Hippocampal formation (tissue), 2 donors: ENCODE measurements around the gene ESRRB.
"Not testable (repeated sequence)": the region's sequence is repeated elsewhere in the genome, so short reads cannot be mapped to it uniquely, and the experiment has no call there.

ENCODE experiments used
- DNase-seq, 2 donors: peaks; one replicate each; lab custom pipeline; 2025; lab: John Stamatoyannopoulos, UW

Gene ESRRB

GRCh38 chr14:76497550-76498462, 121.9 kb downstream of the ESRRB start:
- DNase-seq: no peak

GRCh38 chr14:76498463-76498935, 122.6 kb downstream of the ESRRB start:
- no peak for DNase-seq

DNA sequence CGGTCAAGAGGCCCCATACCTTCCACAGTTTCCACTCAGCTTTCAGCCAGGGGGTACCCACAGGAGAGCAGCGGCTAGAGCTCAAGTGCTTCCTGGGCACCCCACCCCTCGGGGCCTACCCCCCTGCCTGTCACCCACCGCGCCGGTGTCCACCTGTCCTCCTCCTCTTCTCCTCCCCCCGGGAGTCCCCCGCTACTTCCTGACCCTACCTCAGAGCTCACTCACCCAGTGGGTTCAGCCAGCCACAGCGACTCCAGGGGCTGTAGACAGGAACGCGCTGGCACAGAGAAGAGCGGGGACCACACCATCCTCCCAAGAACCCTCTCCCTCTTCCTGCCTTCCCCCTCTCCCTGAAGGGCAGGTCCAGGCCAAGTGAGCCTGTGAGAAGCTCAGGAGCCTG, 123.0 kb downstream of the ESRRB start:
- no peak for DNase-seq

DNA sequence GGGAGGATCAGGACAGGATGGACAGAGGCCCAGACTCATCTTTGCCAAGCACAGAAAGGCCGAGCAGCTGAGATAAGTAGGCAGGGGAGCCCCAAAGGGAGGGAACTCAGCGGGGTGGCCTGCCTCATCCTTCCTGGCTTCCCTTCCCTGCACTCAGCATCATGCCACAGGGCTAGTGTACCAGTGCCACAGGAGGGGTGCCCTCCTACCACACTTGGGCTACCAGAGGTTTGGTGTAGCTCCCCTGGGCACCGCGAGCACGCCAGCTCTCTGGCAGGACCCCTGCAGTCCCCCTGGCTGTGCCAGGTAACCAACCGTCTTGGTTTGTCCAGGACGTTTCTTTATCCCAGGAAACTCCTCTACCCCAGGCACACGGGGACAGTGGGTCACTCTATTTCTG, 123.5 kb downstream of the ESRRB start:
- DNase-seq: no peak

GRCh38 chr14:76500011-76500410, 124.1 kb downstream of the ESRRB start:
- no peak for DNase-seq

DNA sequence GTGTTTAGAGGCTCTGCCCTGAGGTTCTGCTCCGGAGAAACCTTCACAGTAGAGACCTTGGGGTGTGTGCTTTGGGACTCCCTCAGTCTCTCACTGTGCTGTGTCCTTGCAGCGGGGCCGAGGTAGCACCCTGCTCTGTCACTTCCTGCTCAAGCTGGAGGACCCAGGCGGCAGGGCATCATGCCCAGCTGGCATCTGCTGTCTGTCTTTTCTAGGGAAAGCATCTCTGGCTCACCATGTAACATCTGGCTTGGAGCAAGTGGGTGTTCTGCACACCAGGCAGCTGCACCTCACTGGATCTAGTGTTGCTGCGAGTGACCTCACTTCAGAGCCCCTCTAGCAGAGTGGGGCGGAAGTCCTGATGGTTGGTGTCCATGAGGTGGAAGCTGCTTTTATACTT, 124.5 kb downstream of the ESRRB start:
- no peak for DNase-seq

GRCh38 chr14:76501156-76501720, 125.3 kb downstream of the ESRRB start:
- DNase-seq: no peak

DNA sequence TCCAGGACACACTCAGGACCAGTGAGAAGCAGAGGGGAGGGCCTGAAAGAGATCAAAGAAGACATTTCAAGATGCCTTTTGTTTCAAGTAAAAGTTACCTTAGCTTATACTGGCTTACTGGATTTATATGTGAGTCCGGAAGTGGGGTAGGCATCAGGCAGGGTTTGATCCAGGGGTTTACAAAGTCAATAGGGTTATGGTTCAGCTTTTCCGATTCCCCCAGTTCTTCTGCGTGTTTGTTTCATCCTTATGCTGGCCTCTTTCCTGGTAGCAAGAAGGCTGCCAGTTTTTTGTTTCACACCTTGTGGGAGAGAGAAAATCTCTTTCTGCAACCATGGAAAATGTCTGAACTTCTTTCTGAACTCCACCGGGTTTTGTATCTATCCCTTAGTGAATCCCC, 126.3 kb downstream of the ESRRB start:
- no peak for DNase-seq

GRCh38 chr14:76502638-76503037, 126.7 kb downstream of the ESRRB start:
- no peak for DNase-seq

- DNase-seq: no peak
These were observed 133.4 kb downstream of the ESRRB start for GRCh38 chr14:76509311-76509710.

GRCh38 chr14:76510181-76510580, 134.2 kb downstream of the ESRRB start:
- DNase-seq: no peak

DNA sequence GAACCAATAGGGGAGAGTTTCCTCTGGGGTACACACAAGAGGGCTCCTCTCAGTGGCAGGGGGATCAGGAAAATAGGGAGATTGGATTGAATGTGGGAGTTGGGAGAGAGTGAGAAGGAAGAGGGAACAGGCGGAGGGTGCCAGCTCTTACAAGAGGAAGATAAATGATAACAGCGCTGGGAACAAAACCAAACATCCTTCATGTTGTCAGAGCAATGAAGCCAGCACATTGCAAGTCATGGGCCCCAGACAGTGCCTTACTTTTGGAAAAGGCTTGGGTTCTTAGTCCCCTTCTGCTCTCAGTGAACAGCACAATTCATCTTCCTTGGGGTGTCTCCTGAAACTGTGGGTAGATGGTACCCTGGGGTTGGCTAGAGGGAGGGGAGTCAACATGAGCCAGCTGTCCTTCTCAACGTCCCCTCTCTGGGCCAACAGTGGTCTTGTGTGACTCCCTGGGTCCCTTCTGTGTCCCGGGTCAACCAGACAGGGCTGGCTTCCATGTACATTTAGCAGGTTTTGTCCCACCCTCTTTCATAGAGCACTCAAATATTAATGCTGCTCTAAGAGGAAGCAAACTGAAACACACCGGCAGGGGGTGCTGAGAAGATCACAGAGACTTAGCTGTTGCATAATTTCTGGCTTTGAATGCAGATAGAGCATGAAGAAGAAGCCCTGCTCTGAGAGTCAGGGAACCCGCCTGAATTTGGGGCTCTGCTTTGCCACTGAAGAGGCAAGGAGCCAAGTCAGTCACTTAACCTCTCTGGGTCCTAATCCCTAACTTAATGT, 138.5 kb downstream of the ESRRB start:
- DNase-seq: no peak

DNA sequence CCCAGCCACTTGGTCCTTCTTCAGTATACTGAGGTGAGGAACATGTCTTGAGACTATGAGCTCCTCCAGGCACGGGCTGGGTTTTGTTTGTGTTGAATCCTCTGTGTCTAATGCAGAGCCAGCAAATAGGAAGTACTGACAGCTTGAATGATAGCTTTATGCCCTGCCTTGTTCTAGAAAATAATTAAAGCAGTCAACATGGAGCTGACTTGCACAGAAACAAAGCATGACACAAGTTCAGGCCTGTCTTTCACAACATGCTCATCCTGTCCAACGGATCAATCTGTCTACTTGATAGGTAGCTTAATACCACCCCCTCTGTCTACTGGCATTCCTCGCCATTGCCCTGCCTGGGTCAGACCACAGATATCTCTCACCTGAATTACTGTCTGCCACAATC, 140.9 kb downstream of the ESRRB start:
- DNase-seq: no peak

DNA sequence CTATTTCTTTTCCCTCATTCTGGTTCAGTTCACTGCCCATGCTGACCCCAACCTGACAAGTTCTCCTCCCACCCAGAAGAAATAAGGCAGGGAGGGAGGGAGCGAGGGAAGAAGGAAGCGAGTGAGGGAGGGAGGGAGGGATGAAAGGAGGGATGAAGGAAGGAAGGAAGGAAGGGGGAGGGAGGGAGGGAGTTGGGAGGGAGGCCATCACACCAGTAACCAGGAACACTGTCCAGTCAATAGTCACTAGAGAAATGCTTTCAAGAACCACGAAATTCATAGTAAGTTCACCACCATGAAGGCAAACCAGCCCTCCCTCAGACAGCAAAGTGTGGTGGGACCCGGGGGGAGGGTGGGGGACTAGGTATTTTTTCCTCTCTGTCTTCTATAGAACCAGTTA, 142.4 kb downstream of the ESRRB start:
- no peak for DNase-seq

DNA sequence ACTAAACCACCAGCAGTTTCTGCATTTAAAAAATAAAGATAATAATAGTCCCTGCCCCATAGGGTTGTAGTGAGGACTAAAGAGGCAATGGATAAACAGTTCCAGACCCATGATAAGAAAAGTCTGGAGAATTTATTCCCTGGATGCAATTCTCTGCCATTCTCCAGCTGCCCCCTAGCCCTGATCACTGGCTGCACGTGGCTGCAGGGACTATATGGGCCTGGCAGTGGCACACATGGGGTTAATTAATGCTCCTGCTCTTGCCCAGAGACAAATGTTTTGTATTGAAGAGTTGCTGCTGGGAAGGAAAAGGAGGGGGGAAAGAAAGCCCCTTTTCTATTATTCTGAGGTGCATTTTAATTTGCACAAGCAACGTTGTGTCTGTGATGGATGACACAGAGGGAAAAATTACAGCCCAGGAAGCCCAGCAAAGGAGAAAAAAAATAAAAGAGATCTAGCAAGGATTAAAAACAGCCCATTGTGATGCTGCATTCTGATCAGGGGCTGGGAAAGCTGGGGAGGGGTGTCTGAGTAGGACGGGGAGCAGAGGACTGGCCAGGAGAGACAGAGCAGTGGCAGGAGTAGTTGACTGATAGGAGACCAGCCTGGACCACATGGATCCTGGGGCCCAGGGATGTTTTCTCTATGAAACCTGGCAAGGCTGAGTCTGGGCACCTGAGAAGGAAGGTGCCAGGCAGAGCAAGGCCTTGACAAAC, 149.3 kb downstream of the ESRRB start:
- no peak for DNase-seq

DNA sequence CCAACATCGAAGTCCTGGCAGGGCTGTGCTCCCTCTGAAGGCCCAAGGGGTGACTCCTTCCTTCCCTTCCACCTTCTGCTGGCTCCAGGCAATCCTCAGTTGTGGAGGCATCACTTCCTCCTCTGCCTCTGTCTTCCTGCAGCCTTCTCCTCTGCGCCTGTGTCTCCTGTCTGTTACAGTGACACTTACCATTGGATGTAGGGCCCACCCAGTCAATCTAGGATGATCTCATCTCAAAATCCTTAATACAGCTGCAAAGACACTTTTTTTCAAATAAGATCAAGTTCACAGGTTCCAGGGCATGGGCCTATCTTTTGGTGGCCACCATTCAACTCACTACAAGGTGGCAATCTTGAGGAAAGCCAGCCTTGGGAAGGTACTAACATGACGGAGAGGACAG, 155.1 kb downstream of the ESRRB start:
- DNase-seq: no peak

DNA sequence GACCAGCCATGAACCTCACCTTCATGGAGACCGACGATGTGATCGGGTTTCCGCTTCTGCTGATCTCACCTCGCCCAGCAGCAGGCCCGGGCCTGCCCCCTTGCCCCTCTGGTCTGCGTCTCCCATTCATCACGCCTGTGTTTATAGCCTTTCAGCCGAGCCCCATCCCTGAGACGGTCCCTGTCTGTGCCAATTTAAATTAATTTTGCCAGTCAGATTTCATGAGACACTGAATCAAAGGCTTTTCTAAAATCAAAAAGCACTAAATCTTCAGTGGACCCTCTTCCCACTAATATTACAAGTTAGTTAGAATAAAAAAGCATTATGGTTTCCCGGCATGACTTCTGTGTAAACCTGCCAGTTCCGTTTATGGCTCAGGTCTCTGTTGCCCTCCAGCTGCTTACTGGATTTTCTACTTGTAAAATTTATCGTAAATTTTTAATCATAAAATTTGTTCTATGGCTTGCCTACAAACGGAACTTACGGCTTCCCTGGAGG, 155.9 kb downstream of the ESRRB start:
- DNase-seq: no peak

GRCh38 chr14:76536636-76537035, 160.7 kb downstream of the ESRRB start:
- not testable (repeated sequence) for DNase-seq

DNA sequence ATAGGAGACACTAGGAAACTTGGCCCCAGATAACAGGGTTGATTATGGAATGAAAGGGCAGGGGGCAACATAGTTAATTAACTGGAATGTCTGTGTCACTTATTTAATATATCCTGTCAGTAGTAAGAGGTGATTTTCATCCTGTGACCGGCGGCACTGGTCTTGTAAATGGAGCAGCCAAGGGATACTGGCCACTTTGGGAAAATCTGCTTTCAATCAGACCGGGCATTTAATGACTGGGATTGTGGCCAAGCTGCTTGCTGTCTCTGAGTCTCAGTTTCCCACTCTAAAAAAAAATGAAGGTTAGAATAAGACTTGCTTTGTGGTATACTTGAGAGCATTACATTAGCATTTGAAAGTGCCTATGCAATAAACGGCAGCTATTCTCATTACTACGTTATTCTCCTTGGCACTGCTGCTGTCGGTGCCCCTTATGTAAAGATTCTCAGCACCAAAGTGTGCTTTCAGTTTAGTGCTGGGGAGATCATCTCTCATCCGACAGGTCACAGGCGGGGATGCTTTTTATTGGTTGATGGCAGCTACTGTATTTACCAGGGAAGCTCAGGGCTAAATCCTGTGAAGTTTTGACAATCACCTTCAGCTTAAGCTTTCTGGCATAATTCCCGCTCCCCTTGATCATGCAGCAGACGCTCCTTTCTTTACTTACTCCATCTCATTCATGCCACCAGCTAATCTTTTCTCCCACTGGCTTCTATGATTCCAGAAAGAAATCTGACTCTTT, 162.1 kb downstream of the ESRRB start:
- no peak for DNase-seq

GRCh38 chr14:76538648-76539008, 162.7 kb downstream of the ESRRB start:
- DNase-seq: no peak

GRCh38 chr14:76539130-76539529, 163.2 kb downstream of the ESRRB start:
- no peak for DNase-seq
